ENCODE measurements around the gene MROH2A.

MROH2A gene

DNA sequence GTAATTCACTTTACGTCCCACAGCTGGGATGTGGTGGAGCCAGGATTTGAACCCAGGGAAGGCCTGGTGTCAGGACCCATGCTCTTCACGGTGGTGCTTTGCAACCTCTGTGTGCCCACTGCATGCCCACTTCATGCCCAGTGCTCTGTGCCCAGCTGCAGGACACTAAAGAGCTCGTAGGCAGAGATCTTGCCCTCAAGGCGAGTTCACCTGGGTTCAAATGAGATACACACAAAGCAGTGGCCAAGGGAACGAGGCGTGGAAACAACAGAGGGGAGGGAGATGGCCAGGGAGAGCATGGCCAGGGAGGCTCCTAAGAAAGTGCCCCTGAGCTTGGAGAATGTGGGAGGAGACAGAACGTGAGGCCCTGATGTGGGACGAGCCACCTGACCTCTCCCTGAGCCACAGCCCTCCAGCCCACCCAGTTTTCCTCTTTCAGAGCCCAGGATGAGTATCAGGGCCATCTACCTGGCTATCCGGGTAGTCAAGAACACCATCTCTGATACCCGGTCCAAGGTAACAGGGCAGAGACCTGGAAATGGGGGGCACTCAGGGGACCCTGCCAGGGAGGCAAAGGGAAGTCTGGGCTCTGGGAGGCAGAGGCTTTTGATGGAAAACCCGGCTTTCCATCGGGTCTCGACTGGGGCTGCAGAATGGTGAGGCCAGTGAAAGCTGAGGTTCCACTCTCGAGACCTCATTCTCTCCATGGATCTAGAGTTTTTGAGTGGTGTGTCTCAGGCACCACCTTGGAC lies 20.4 kb downstream of the MROH2A start:
- ATAC-seq (ENCODE audit: low read depth) (no peak), DNase-seq (ENCODE audit: low spot score) (no peak)
- no peaks in the 10 kb centered on the region for H3K27me3 ChIP-seq (ENCODE audit: insufficient read depth, poor library complexity, severe bottlenecking)
- no peak overlapping the region for H3K4me3 ChIP-seq (ENCODE audit: severe bottlenecking)
- H3K27ac ChIP-seq (ENCODE audit: poor library complexity, severe bottlenecking): no peak overlapping the region
- TF ChIP-seq, protein P1, sequence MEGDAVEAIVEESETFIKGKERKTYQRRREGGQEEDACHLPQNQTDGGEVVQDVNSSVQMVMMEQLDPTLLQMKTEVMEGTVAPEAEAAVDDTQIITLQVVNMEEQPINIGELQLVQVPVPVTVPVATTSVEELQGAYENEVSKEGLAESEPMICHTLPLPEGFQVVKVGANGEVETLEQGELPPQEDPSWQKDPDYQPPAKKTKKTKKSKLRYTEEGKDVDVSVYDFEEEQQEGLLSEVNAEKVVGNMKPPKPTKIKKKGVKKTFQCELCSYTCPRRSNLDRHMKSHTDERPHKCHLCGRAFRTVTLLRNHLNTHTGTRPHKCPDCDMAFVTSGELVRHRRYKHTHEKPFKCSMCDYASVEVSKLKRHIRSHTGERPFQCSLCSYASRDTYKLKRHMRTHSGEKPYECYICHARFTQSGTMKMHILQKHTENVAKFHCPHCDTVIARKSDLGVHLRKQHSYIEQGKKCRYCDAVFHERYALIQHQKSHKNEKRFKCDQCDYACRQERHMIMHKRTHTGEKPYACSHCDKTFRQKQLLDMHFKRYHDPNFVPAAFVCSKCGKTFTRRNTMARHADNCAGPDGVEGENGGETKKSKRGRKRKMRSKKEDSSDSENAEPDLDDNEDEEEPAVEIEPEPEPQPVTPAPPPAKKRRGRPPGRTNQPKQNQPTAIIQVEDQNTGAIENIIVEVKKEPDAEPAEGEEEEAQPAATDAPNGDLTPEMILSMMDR (IDR thresholded peaks at IDR 0.05; ENCODE audit: poor library complexity, severe bottlenecking): no peak
- H3K36me3 ChIP-seq (ENCODE audit: low read depth): no peaks in the 10 kb centered on the region
- H3K9me3 ChIP-seq (ENCODE audit: severe bottlenecking): no peaks in the 10 kb centered on the region
- no peaks in the 10 kb centered on the region for H3K4me1 ChIP-seq (ENCODE audit: insufficient read depth, poor library complexity, severe bottlenecking)

DNA sequence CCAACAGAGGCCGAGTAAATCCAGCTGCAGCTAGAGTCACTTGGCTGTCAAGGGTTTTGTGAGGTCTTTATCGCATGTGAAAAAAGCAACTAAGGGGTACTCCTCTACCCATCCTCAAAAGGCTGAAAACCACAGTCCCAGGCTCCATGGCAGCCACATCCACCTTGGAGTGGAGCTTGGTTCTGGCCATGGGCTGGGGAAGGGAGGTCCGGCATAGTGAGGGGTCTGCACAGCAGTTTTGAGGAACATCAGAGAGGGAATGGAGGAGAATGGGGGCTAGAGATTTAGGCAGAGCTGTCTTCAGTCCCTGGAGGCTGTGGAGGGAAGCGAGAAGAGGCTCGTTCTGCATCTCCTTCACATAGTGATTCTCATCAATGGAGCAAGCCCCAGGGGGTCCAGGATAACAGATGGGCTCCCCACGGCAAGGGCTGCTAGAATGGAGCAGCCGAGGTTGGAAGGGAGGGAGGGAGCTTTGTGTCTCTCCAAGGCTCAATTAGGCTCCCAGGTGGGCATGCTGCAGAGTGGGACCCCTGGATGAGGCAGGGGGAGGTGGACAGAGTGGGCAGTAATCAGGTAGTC lies 21.0 kb downstream of the MROH2A start:
- ATAC-seq (ENCODE audit: low read depth): no peak
- H3K36me3 ChIP-seq (ENCODE audit: low read depth): no peaks in the 10 kb centered on the region
- TF ChIP-seq, protein P1 (IDR thresholded peaks at IDR 0.05; ENCODE audit: poor library complexity, severe bottlenecking): no peak
- DNase-seq (ENCODE audit: low spot score): no peak
- H3K4me3 ChIP-seq (ENCODE audit: severe bottlenecking): no peak overlapping the region
- H3K27ac ChIP-seq (ENCODE audit: poor library complexity, severe bottlenecking): no peak overlapping the region
- no peaks in the 10 kb centered on the region for H3K27me3 ChIP-seq (ENCODE audit: insufficient read depth, poor library complexity, severe bottlenecking)
- no peaks in the 10 kb centered on the region for H3K4me1 ChIP-seq (ENCODE audit: insufficient read depth, poor library complexity, severe bottlenecking)
- no peaks in the 10 kb centered on the region for H3K9me3 ChIP-seq (ENCODE audit: severe bottlenecking)

GRCh38 chr2:233799716-233800115 lies 21.6 kb downstream of the MROH2A start:
- no peaks in the 10 kb centered on the region for H3K9me3 ChIP-seq (ENCODE audit: severe bottlenecking)
- no peaks in the 10 kb centered on the region for H3K36me3 ChIP-seq (ENCODE audit: low read depth)
- no peak for DNase-seq (ENCODE audit: low spot score)
- no peak for ATAC-seq (ENCODE audit: low read depth)
- TF ChIP-seq, protein P1 (IDR thresholded peaks at IDR 0.05; ENCODE audit: poor library complexity, severe bottlenecking): no peak
- H3K27me3 ChIP-seq (ENCODE audit: insufficient read depth, poor library complexity, severe bottlenecking): no peaks in the 10 kb centered on the region
- H3K4me3 ChIP-seq (ENCODE audit: severe bottlenecking): no peak overlapping the region
- no peaks in the 10 kb centered on the region for H3K4me1 ChIP-seq (ENCODE audit: insufficient read depth, poor library complexity, severe bottlenecking)
- no peak overlapping the region for H3K27ac ChIP-seq (ENCODE audit: poor library complexity, severe bottlenecking)

GRCh38 chr2:233800208-233800607 lies 22.1 kb downstream of the MROH2A start:
- H3K36me3 ChIP-seq (ENCODE audit: low read depth): no peaks in the 10 kb centered on the region
- H3K4me1 ChIP-seq (ENCODE audit: insufficient read depth, poor library complexity, severe bottlenecking): no peaks in the 10 kb centered on the region
- no peak for ATAC-seq (ENCODE audit: low read depth)
- H3K9me3 ChIP-seq (ENCODE audit: severe bottlenecking): no peaks in the 10 kb centered on the region
- TF ChIP-seq, protein P1 (IDR thresholded peaks at IDR 0.05; ENCODE audit: poor library complexity, severe bottlenecking): no peak
- no peaks in the 10 kb centered on the region for H3K27me3 ChIP-seq (ENCODE audit: insufficient read depth, poor library complexity, severe bottlenecking)
- H3K4me3 ChIP-seq (ENCODE audit: severe bottlenecking): no peak overlapping the region
- H3K27ac ChIP-seq (ENCODE audit: poor library complexity, severe bottlenecking): no peak overlapping the region
- DNase-seq (ENCODE audit: low spot score): no peak
